DND-41 (cell line): ENCODE measurements around the gene RAD21L1.

Source experiments
- ATAC-seq: fragments of 200-7000 bp; cut with Tn5 transposase; 3 replicates; pipeline ENCODE4 v1.9.1; 2021; ENCODE audit warnings: low read depth; ENCODE audit not compliant: insufficient read depth
- DNase-seq: peaks from one replicate; pipeline ENCODE4 v3.0.0-alpha.2; 2020
- H2AFZ ChIP-seq: 2 replicates; pipeline ENCODE4 v1.6.0; 2012; ENCODE audit warnings: low read depth, low read length
- H3K27ac ChIP-seq: 2 replicates; pipeline ENCODE4 v1.5.1; 2012; ENCODE audit warnings: low read length, inconsistent platforms
- H3K27me3 ChIP-seq: fragments of 200-600 bp; sonication (generic); 2 replicates; pipeline ENCODE4 v1.6.0; 2012; ENCODE audit warnings: low read length, mild to moderate bottlenecking, inconsistent platforms; ENCODE audit not compliant: insufficient read depth, poor library complexity
- H3K36me3 ChIP-seq: 2 replicates; pipeline ENCODE4 v1.5.1; 2012; ENCODE audit warnings: low read length, inconsistent platforms; ENCODE audit not compliant: insufficient read depth
- H3K4me1 ChIP-seq: 2 replicates; pipeline ENCODE4 v1.5.1; 2012; ENCODE audit warnings: mild to moderate bottlenecking, low read length; ENCODE audit not compliant: insufficient read depth
- H3K4me2 ChIP-seq: 2 replicates; pipeline ENCODE4 v1.6.0; 2012; ENCODE audit warnings: mild to moderate bottlenecking, moderate library complexity, low read length, inconsistent platforms; ENCODE audit not compliant: insufficient read depth
- H3K4me3 ChIP-seq, 2 experiments: fragments of 200-600 bp in 1 of 2; shearing (Covaris generic) in 1 of 2; 2 replicates each; pipeline ENCODE4 v1.5.1; 2012 to 2016; ENCODE audit warnings: inconsistent platforms in 2 of 2, low read length in 2 of 2, mild to moderate bottlenecking in 2 of 2, low read depth in 1 of 2, moderate library complexity in 1 of 2
- H3K79me2 ChIP-seq: 2 replicates; pipeline ENCODE4 v1.6.0; 2012; ENCODE audit warnings: low read length, inconsistent platforms; ENCODE audit not compliant: insufficient read depth
- H3K9ac ChIP-seq: 2 replicates; pipeline ENCODE4 v1.6.0; 2012; ENCODE audit warnings: low read depth, mild to moderate bottlenecking, inconsistent platforms, low read length, moderate library complexity
- H3K9me3 ChIP-seq: 2 replicates; pipeline ENCODE4 v1.5.1; 2012; ENCODE audit warnings: low read length, moderate library complexity, mild to moderate bottlenecking, inconsistent platforms; ENCODE audit not compliant: insufficient read depth, severe bottlenecking
- H4K20me1 ChIP-seq: 2 replicates; pipeline ENCODE4 v1.6.0; 2012; ENCODE audit warnings: low read length; ENCODE audit not compliant: insufficient read depth
- CTCF ChIP-seq: IDR thresholded peaks from 2 replicates; pipeline ENCODE4 v1.5.1; 2012; ENCODE audit warnings: borderline replicate concordance, low read length, moderate library complexity, mild to moderate bottlenecking; ENCODE audit not compliant: poor library complexity, severe bottlenecking; ENCODE audit errors: extremely low read depth
- EZH2 ChIP-seq: IDR thresholded peaks from 3 replicates; pipeline ENCODE4 v1.6.1; 2012; ENCODE audit warnings: borderline replicate concordance, low read depth, mild to moderate bottlenecking, moderate library complexity, low read length, inconsistent platforms; ENCODE audit not compliant: severe bottlenecking

RAD21L1 gene

GRCh38 chr20:1252416-1252815 is 26.6 kb downstream of the RAD21L1 start:
- Histone ChIP-seq H3K79me2 (no peaks in the 10 kb centered on the region), H3K36me3 (no peaks in the 10 kb centered on the region), H3K4me3 (no peak overlapping the region), H3K9ac (no peak overlapping the region), H3K27me3 (peaks cover 21% of the 10 kb centered on the region), H3K9me3 (no peaks in the 10 kb centered on the region), H2AFZ (no peak overlapping the region), H3K4me1 (no peaks in the 10 kb centered on the region), H3K27ac (no peak overlapping the region), H4K20me1 (no peaks in the 10 kb centered on the region), H3K4me2 (no peak overlapping the region)
- no peak for ATAC-seq
- TF ChIP-seq CTCF (no peak), EZH2 (peak; percentile 32)
- no peak for DNase-seq

- Histone ChIP-seq H3K9me3 (no peaks in the 10 kb centered on the region), H3K36me3 (no peaks in the 10 kb centered on the region), H3K4me2 (no peak overlapping the region), H3K27me3 (peaks cover 17% of the 10 kb centered on the region), H3K4me1 (no peaks in the 10 kb centered on the region), H3K79me2 (no peaks in the 10 kb centered on the region), H3K4me3 (no peak overlapping the region), H4K20me1 (no peaks in the 10 kb centered on the region), H3K27ac (no peak overlapping the region), H3K9ac (no peak overlapping the region), H2AFZ (no peak overlapping the region)
- DNase-seq (no peak), ATAC-seq (no peak)
- TF ChIP-seq CTCF (no peak), EZH2 (no peak)
These were observed 28.4 kb downstream of the RAD21L1 start for GRCh38 chr20:1254254-1254653.

GRCh38 chr20:1255675-1256074 is 29.8 kb downstream of the RAD21L1 start:
- Histone ChIP-seq H3K4me2 (no peak overlapping the region), H3K4me1 (no peaks in the 10 kb centered on the region), H3K9me3 (no peaks in the 10 kb centered on the region), H3K9ac (no peak overlapping the region), H3K27ac (no peak overlapping the region), H3K36me3 (no peaks in the 10 kb centered on the region), H2AFZ (no peak overlapping the region), H3K4me3 (no peak overlapping the region), H3K27me3 (peaks cover 15% of the 10 kb centered on the region), H3K79me2 (no peaks in the 10 kb centered on the region), H4K20me1 (no peaks in the 10 kb centered on the region)
- no peak for ATAC-seq
- no peak for DNase-seq
- TF ChIP-seq CTCF, result no peak
- no peak for TF ChIP-seq EZH2

- Histone ChIP-seq H3K9ac (no peak overlapping the region), H3K4me1 (peaks cover 19% of the 10 kb centered on the region), H3K4me3 (no peak overlapping the region), H3K4me2 (no peak overlapping the region), H4K20me1 (0 out of 2 replicates have a peak, but pooled peaks cover 10% of the 10 kb centered on the region), H2AFZ (no peak overlapping the region), H3K36me3 (no peaks in the 10 kb centered on the region), H3K9me3 (peaks cover 11% of the 10 kb centered on the region), H3K27me3 (peaks cover 53% of the 10 kb centered on the region), H3K27ac (no peak overlapping the region), H3K79me2 (no peaks in the 10 kb centered on the region)
- TF ChIP-seq EZH2 (no peak), CTCF (no peak)
- ATAC-seq, result no peak
- DNase-seq, result no peak
These were observed 38.0 kb downstream of the RAD21L1 start for GRCh38 chr20:1263853-1264252.
